GM23338 (cell line): ENCODE measurements around the gene KLHL13. TPM values are rescaled to one million over a fixed set of nuclear protein-coding genes. Genes with fewer than 3 reads are reported as not detected.

Experiments used
- ATAC-seq: fragments of 200-7000 bp; cut with Tn5 transposase; 3 replicates; pipeline ENCODE4 v1.9.1; 2020
- DNase-seq: peaks from one replicate; pipeline ENCODE4 v3.0.0-alpha.2; 2015; ENCODE audit warnings: low spot score
- H2AFZ ChIP-seq: fragments of 200-600 bp; sonication (generic); 2 replicates; pipeline ENCODE4 v1.8.0; 2016; ENCODE audit warnings: antibody characterized with exemption, mild to moderate bottlenecking, moderate library complexity
- H3F3A ChIP-seq: fragments of 200-600 bp; sonication (generic); replicated peaks from 2 replicates; pipeline ENCODE4 v1.8.0; 2017; ENCODE audit warnings: antibody characterized with exemption, mixed run types, low read depth
- H3K27ac ChIP-seq: fragments of 200-600 bp; sonication (generic); 2 replicates; pipeline ENCODE4 v1.6.1; 2016; ENCODE audit warnings: low read depth
- H3K27me3 ChIP-seq: fragments of 200-600 bp; sonication (generic); 2 replicates; pipeline ENCODE4 v1.8.0; 2016; ENCODE audit warnings: mild to moderate bottlenecking, mixed run types, moderate library complexity; ENCODE audit not compliant: insufficient read depth
- H3K36me3 ChIP-seq: fragments of 200-600 bp; sonication (generic); 2 replicates; pipeline ENCODE4 v1.8.0; 2016; ENCODE audit warnings: mild to moderate bottlenecking; ENCODE audit not compliant: insufficient read depth
- H3K4me1 ChIP-seq: fragments of 200-600 bp; sonication (generic); 2 replicates; pipeline ENCODE4 v1.8.0; 2016; ENCODE audit warnings: mild to moderate bottlenecking, moderate library complexity; ENCODE audit not compliant: insufficient read depth
- H3K4me2 ChIP-seq: fragments of 200-600 bp; sonication (generic); 2 replicates; pipeline ENCODE4 v1.7.1; 2017; ENCODE audit warnings: mixed run types
- H3K4me3 ChIP-seq: fragments of 200-600 bp; sonication (generic); 2 replicates; pipeline ENCODE4 v1.6.1; 2016; ENCODE audit warnings: mixed run types
- H3K79me2 ChIP-seq: fragments of 200-600 bp; sonication (generic); replicated peaks from 2 replicates; pipeline ENCODE4 v1.8.0; 2017; ENCODE audit warnings: mild to moderate bottlenecking; ENCODE audit not compliant: insufficient read depth
- H3K9me2 ChIP-seq: fragments of 200-600 bp; sonication (generic); 2 replicates; pipeline ENCODE4 v1.8.0; 2017; ENCODE audit not compliant: insufficient read depth
- H4K20me1 ChIP-seq: fragments of 200-600 bp; sonication (generic); replicated peaks from 2 replicates; pipeline ENCODE4 v1.8.0; 2017; ENCODE audit warnings: mild to moderate bottlenecking; ENCODE audit not compliant: insufficient read depth
- H3K27ac Mint-ChIP-seq: 2 replicates; pipeline ENCODE4 v1.8.0; 2020; ENCODE audit warnings: inconsistent platforms, mild to moderate bottlenecking, moderate library complexity, mixed read lengths
- H3K27me3 Mint-ChIP-seq: 3 replicates; pipeline ENCODE4 v1.8.0; 2022; ENCODE audit warnings: low read depth, mild to moderate bottlenecking, moderate library complexity, mixed read lengths, inconsistent platforms; ENCODE audit not compliant: insufficient read depth, poor library complexity
- H3K36me3 Mint-ChIP-seq: 3 replicates; pipeline ENCODE4 v1.8.0; 2021; ENCODE audit warnings: low read depth, mild to moderate bottlenecking, inconsistent platforms, moderate library complexity, mixed read lengths
- H3K4me1 Mint-ChIP-seq: 3 replicates; pipeline ENCODE4 v1.8.0; 2020; ENCODE audit warnings: mild to moderate bottlenecking, inconsistent platforms, mixed read lengths
- H3K4me3 Mint-ChIP-seq: 3 replicates; pipeline ENCODE4 v1.8.0; 2021; ENCODE audit warnings: moderate library complexity, mild to moderate bottlenecking, inconsistent platforms, mixed read lengths
- H3K9me3 Mint-ChIP-seq: 3 replicates; pipeline ENCODE4 v1.8.0; 2020; ENCODE audit warnings: moderate library complexity, mild to moderate bottlenecking, inconsistent platforms, mixed read lengths
- CREB1 ChIP-seq: fragments of 250-450 bp; sonication (Bioruptor Pico); IDR thresholded peaks from 2 replicates; pipeline ENCODE4 v1.5.0; 2020; ENCODE audit warnings: low read depth, mild to moderate bottlenecking, moderate library complexity
- CTCF ChIP-seq, 2 experiments: fragments of 200-600 bp in 1 of 2; sonication (generic) in 1 of 2; conservative IDR thresholded peaks; 2 replicates each; pipeline versions ENCODE4 v1.5.1 to v1.6.1; 2016 to 2017; ENCODE audit warnings: antibody characterized with exemption in 2 of 2, low read depth in 2 of 2, mild to moderate bottlenecking in 2 of 2, moderate library complexity in 1 of 2
- EZH2phosphoT487 ChIP-seq: fragments of 200-600 bp; sonication (generic); IDR thresholded peaks from one replicate; pipeline ENCODE4 v1.8.1; 2018; ENCODE audit warnings: antibody characterized with exemption; ENCODE audit not compliant: unreplicated experiment
- REST ChIP-seq: IDR thresholded peaks from one replicate; pipeline ENCODE4 v1.6.1; 2018; ENCODE audit warnings: antibody characterized with exemption; ENCODE audit not compliant: unreplicated experiment
- STAT1 ChIP-seq: IDR thresholded peaks from one replicate; pipeline ENCODE4 v1.6.1; 2016; ENCODE audit warnings: antibody characterized with exemption; ENCODE audit not compliant: unreplicated experiment
- ZNF114 ChIP-seq: fragments of 250-450 bp; sonication (Bioruptor Pico); IDR thresholded peaks from 2 replicates; pipeline ENCODE4 v1.5.0; 2020; ENCODE audit warnings: mild to moderate bottlenecking, moderate library complexity
- ZNF331 ChIP-seq: fragments of 250-450 bp; sonication (Bioruptor Pico); IDR thresholded peaks from 2 replicates; pipeline ENCODE4 v1.5.0; 2020; ENCODE audit warnings: low read depth, mild to moderate bottlenecking, moderate library complexity
- polyA plus RNA-seq: library from polyadenylated mRNA; unstranded; fragments of >200 nt; fragmentation: Nextera tagmentation; extraction: Ambion mirVana; gene quantifications from 2 replicates; pipeline ENCODE4 v1.2.1, GENCODE V29; 2016
- total RNA-seq: library from RNA; depleted of rRNA; stranded (reverse); fragments of >200 nt; shearing (Covaris generic); gene quantifications from 2 replicates; pipeline ENCODE4 v1.2.3, GENCODE V29; 2014
- TF ChIP-seq, protein P1 (sequence below): IDR thresholded peaks from 2 replicates; pipeline ENCODE4 v1.6.1; 2016; ENCODE audit warnings: antibody characterized with exemption
- TF ChIP-seq, protein P2 (sequence below): fragments of 250-450 bp; sonication (Bioruptor Pico); IDR thresholded peaks from 2 replicates; pipeline ENCODE4 v1.5.0; 2020; ENCODE audit warnings: mild to moderate bottlenecking, moderate library complexity

The KLHL13 gene
- total and polyA plus RNA-seq, 2 experiments from 2014 or later, result 5.9 to 10.9 TPM

DNA sequence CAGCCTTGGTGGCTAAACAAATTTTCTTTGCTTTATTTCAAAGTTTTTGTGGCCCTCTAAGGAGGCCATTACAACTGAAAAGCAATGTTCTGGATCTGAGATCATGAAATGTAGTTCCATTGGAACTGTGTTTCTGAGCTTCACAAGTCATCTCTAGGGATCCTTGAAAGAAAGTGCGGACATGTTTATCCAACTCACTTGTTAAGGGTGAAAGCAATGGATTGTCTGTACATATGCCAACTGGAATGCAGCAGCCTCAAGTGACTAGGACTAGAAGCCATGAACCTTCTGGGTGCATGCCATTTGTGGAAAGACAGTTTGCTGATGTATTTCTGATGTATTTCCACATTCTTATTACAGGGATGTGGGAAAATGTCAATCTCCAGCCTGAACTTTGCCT, 36.7 kb upstream of the KLHL13 start:
- Histone ChIP-seq H3F3A (no peaks in the 10 kb centered on the region), H3K36me3 (no peaks in the 10 kb centered on the region), H3K9me2 (no peaks in the 10 kb centered on the region), H3K4me2 (no peak overlapping the region), H3K27me3 (no peaks in the 10 kb centered on the region), H2AFZ (no peak overlapping the region), H3K4me1 (no peaks in the 10 kb centered on the region), H3K27ac (no peak overlapping the region), H3K4me3 (no peak overlapping the region), H3K79me2 (no peaks in the 10 kb centered on the region), H4K20me1 (no peaks in the 10 kb centered on the region)
- Mint-ChIP-seq H3K27me3 (peaks cover 2% of the 10 kb centered on the region), H3K4me3 (no peak overlapping the region), H3K27ac (no peak overlapping the region), H3K9me3 (no peaks in the 10 kb centered on the region), H3K36me3 (no peaks in the 10 kb centered on the region), H3K4me1 (peaks cover 3% of the 10 kb centered on the region; the same call in 2 of the 3 replicates)
- no peak for DNase-seq
- no peak for ATAC-seq
- TF ChIP-seq, protein P1, sequence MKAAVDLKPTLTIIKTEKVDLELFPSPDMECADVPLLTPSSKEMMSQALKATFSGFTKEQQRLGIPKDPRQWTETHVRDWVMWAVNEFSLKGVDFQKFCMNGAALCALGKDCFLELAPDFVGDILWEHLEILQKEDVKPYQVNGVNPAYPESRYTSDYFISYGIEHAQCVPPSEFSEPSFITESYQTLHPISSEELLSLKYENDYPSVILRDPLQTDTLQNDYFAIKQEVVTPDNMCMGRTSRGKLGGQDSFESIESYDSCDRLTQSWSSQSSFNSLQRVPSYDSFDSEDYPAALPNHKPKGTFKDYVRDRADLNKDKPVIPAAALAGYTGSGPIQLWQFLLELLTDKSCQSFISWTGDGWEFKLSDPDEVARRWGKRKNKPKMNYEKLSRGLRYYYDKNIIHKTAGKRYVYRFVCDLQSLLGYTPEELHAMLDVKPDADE, result no peak
- TF ChIP-seq EZH2phosphoT487 (no peak), STAT1 (no peak), ZNF114 (CRISPR knock-in tag) (no peak), REST (no peak), ZNF331 (no peak)

DNA sequence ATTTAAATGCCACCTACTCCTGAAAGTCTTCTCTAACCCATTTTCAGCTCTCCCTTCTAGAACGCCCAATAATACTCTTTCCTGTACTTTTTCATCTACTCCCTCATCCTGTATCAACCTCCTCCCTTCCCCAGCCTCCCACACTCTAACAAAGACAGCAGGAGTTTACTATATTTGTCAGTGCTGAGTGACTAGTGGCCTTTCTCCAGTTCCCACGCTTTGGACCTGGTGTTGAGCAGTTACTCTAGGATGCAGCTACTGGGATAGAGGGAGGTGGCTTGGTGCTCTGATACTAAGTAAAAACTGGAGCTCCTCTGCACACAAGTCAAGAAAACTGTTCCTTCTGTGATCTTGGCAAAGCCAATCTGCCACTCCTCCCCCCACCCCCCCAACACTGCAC, 36.1 kb upstream of the KLHL13 start:
- no peaks in the 10 kb centered on the region for H3K27me3 ChIP-seq
- ATAC-seq, result no peak
- H3K9me2 ChIP-seq, result no peaks in the 10 kb centered on the region
- no peaks in the 10 kb centered on the region for H3K79me2 ChIP-seq
- Mint-ChIP-seq H3K36me3 (no peaks in the 10 kb centered on the region), H3K4me1 (peaks cover 3% of the 10 kb centered on the region; the same call in 2 of the 3 replicates), H3K27me3 (peaks cover 2% of the 10 kb centered on the region), H3K4me3 (no peak overlapping the region), H3K27ac (no peak overlapping the region), H3K9me3 (no peaks in the 10 kb centered on the region)
- no peaks in the 10 kb centered on the region for H3K4me1 ChIP-seq
- H3K27ac ChIP-seq, result no peak overlapping the region
- H3K4me3 ChIP-seq, result no peak overlapping the region
- DNase-seq, result no peak
- no peaks in the 10 kb centered on the region for H3F3A ChIP-seq
- no peak overlapping the region for H2AFZ ChIP-seq
- H4K20me1 ChIP-seq, result no peaks in the 10 kb centered on the region
- H3K4me2 ChIP-seq, result no peak overlapping the region
- H3K36me3 ChIP-seq, result no peaks in the 10 kb centered on the region
- no peak for TF ChIP-seq CTCF (conservative IDR thresholded peaks at IDR 0.05; ENCODE audit: low read depth in 2 of 2)
- TF ChIP-seq, protein P2, sequence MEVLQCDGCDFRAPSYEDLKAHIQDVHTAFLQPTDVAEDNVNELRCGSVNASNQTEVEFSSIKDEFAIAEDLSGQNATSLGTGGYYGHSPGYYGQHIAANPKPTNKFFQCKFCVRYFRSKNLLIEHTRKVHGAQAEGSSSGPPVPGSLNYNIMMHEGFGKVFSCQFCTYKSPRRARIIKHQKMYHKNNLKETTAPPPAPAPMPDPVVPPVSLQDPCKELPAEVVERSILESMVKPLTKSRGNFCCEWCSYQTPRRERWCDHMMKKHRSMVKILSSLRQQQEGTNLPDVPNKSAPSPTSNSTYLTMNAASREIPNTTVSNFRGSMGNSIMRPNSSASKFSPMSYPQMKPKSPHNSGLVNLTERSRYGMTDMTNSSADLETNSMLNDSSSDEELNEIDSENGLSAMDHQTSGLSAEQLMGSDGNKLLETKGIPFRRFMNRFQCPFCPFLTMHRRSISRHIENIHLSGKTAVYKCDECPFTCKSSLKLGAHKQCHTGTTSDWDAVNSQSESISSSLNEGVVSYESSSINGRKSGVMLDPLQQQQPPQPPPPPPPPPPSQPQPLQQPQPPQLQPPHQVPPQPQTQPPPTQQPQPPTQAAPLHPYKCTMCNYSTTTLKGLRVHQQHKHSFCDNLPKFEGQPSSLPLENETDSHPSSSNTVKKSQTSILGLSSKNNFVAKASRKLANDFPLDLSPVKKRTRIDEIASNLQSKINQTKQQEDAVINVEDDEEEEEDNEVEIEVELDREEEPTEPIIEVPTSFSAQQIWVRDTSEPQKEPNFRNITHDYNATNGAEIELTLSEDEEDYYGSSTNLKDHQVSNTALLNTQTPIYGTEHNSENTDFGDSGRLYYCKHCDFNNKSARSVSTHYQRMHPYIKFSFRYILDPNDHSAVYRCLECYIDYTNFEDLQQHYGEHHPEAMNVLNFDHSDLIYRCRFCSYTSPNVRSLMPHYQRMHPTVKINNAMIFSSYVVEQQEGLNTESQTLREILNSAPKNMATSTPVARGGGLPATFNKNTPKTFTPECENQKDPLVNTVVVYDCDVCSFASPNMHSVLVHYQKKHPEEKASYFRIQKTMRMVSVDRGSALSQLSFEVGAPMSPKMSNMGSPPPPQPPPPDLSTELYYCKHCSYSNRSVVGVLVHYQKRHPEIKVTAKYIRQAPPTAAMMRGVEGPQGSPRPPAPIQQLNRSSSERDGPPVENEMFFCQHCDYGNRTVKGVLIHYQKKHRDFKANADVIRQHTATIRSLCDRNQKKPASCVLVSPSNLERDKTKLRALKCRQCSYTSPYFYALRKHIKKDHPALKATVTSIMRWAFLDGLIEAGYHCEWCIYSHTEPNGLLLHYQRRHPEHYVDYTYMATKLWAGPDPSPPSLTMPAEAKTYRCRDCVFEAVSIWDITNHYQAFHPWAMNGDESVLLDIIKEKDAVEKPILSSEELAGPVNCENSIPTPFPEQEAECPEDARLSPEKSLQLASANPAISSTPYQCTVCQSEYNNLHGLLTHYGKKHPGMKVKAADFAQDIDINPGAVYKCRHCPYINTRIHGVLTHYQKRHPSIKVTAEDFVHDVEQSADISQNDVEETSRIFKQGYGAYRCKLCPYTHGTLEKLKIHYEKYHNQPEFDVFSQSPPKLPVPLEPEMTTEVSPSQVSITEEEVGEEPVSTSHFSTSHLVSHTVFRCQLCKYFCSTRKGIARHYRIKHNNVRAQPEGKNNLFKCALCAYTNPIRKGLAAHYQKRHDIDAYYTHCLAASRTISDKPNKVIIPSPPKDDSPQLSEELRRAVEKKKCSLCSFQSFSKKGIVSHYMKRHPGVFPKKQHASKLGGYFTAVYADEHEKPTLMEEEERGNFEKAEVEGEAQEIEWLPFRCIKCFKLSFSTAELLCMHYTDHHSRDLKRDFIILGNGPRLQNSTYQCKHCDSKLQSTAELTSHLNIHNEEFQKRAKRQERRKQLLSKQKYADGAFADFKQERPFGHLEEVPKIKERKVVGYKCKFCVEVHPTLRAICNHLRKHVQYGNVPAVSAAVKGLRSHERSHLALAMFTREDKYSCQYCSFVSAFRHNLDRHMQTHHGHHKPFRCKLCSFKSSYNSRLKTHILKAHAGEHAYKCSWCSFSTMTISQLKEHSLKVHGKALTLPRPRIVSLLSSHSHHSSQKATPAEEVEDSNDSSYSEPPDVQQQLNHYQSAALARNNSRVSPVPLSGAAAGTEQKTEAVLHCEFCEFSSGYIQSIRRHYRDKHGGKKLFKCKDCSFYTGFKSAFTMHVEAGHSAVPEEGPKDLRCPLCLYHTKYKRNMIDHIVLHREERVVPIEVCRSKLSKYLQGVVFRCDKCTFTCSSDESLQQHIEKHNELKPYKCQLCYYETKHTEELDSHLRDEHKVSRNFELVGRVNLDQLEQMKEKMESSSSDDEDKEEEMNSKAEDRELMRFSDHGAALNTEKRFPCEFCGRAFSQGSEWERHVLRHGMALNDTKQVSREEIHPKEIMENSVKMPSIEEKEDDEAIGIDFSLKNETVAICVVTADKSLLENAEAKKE, result no peak
- TF ChIP-seq CREB1 (CRISPR knock-in tag), result no peak
